Measurements from ENCODE around the gene DSCAML1.

DSCAML1 gene

GRCh38 chr11:117437041-117437790, 359.8 kb downstream of the DSCAML1 start:
- DNase-seq: no peak

- no peak for DNase-seq
Measured at GRCh38 chr11:117435326-117435725, 361.7 kb downstream of the DSCAML1 start.

- no peak for DNase-seq
Measured at GRCh38 chr11:117434481-117434880, 362.5 kb downstream of the DSCAML1 start.

GRCh38 chr11:117433717-117434116, 363.3 kb downstream of the DSCAML1 start:
- no peak for DNase-seq

- DNase-seq: no peak
Measured at GRCh38 chr11:117431436-117431835, 365.6 kb downstream of the DSCAML1 start.

GRCh38 chr11:117430293-117430955, 366.6 kb downstream of the DSCAML1 start:
- DNase-seq: no peak

GRCh38 chr11:117428856-117429229, 368.2 kb downstream of the DSCAML1 start:
- no peak for DNase-seq

- DNase-seq: no peak
Measured at GRCh38 chr11:117428186-117428855, 368.7 kb downstream of the DSCAML1 start.

GRCh38 chr11:117427356-117427874, 369.6 kb downstream of the DSCAML1 start:
- DNase-seq: no peak

- DNase-seq: no peak
Measured at GRCh38 chr11:117426941-117427340, 370.1 kb downstream of the DSCAML1 start.

- DNase-seq: peak; percentile 64
Measured at GRCh38 chr11:117426297-117426685, 370.7 kb downstream of the DSCAML1 start.

GRCh38 chr11:117425679-117426296, 371.2 kb downstream of the DSCAML1 start:
- DNase-seq: no peak

GRCh38 chr11:117424781-117425180, 372.2 kb downstream of the DSCAML1 start:
- peak; percentile 25 for DNase-seq

- no peak for DNase-seq
Measured at GRCh38 chr11:117423046-117423575, 373.9 kb downstream of the DSCAML1 start.

- DNase-seq: no peak
Measured at GRCh38 chr11:117421476-117421875, 375.5 kb downstream of the DSCAML1 start.

- DNase-seq: no peak
Measured at GRCh38 chr11:117421041-117421440, 376.0 kb downstream of the DSCAML1 start.

GRCh38 chr11:117420598-117420997, 376.4 kb downstream of the DSCAML1 start:
- no peak for DNase-seq

- no peak for DNase-seq
Measured at GRCh38 chr11:117420143-117420485, 376.9 kb downstream of the DSCAML1 start.

GRCh38 chr11:117419482-117420142, 377.4 kb downstream of the DSCAML1 start:
- DNase-seq: no peak

GRCh38 chr11:117418737-117419481, 378.1 kb downstream of the DSCAML1 start:
- no peak for DNase-seq

- no peak for DNase-seq
Measured at GRCh38 chr11:117417856-117418255, 379.2 kb downstream of the DSCAML1 start.

GRCh38 chr11:117417342-117417741, 379.7 kb downstream of the DSCAML1 start:
- no peak for DNase-seq
